Thyroid gland (tissue), 4 donors: ENCODE data around the gene BSN.
"Not testable (repeated sequence)": the region's sequence is repeated elsewhere in the genome, so short reads cannot be mapped to it uniquely, and the experiment has no call there.

Source experiments
- POLR2A ChIP-seq, 2 donors: fragments of 450-650 bp; IDR thresholded peaks; one replicate each; pipeline ENCODE4 v1.6.1; 2017; ENCODE audit warnings: antibody characterized with exemption in 2 of 2, mild to moderate bottlenecking in 2 of 2, moderate library complexity in 1 of 2
- TF ChIP-seq, protein P1 (sequence below), 6 experiments: fragments of 200-600 bp in 3 of 6; fragments of 450-650 bp in 3 of 6; sonication (generic) in 3 of 6; IDR thresholded peaks; one replicate each; pipeline ENCODE4 v1.5.1; 2016 to 2019; ENCODE audit warnings: antibody characterized with exemption in 6 of 6, mild to moderate bottlenecking in 2 of 6, inconsistent platforms in 1 of 6, moderate library complexity in 1 of 6

DNA sequence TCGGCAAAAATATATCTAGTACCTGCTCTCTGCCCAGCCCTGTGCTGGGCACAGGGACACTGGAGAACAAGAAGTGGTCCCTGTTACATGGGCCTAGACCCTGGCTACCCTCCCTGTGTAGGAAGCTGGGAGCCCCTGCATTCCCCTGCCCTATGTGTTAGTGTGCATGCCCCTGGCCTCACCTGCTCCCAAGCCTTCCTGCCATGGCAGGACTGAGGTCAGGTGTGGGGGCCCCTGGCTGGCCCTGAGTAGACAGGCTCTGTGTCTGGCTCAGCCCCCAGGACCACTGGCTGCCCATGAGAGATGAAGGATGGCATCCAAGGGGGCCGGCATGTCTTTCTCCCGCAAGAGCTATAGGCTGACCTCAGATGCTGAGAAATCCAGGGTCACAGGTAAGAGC lies 136.6 kb downstream of the BSN start:
- not testable (repeated sequence) for TF ChIP-seq POLR2A (IDR thresholded peaks at IDR 0.05)
- TF ChIP-seq, protein P1, sequence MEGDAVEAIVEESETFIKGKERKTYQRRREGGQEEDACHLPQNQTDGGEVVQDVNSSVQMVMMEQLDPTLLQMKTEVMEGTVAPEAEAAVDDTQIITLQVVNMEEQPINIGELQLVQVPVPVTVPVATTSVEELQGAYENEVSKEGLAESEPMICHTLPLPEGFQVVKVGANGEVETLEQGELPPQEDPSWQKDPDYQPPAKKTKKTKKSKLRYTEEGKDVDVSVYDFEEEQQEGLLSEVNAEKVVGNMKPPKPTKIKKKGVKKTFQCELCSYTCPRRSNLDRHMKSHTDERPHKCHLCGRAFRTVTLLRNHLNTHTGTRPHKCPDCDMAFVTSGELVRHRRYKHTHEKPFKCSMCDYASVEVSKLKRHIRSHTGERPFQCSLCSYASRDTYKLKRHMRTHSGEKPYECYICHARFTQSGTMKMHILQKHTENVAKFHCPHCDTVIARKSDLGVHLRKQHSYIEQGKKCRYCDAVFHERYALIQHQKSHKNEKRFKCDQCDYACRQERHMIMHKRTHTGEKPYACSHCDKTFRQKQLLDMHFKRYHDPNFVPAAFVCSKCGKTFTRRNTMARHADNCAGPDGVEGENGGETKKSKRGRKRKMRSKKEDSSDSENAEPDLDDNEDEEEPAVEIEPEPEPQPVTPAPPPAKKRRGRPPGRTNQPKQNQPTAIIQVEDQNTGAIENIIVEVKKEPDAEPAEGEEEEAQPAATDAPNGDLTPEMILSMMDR (IDR thresholded peaks at IDR 0.05) = not testable (repeated sequence)
